Measurements from ENCODE around the gene ATF2.

The ATF2 gene

GRCh38 chr2:175074478-175074877, 93.5 kb downstream of the ATF2 start:
- Histone ChIP-seq H3K27me3 (ENCODE audit: control insufficient read depth, insufficient read depth, low read length) (no peaks in the 10 kb centered on the region), H3K4me3 (ENCODE audit: low read length) (no peak overlapping the region), H3K27ac (ENCODE audit: low read length) (no peak overlapping the region), H3K4me1 (ENCODE audit: control insufficient read depth, low read depth, low read length) (no peaks in the 10 kb centered on the region), H3K9me3 (ENCODE audit: control insufficient read depth, low read depth, low read length) (no peaks in the 10 kb centered on the region), H3K36me3 (ENCODE audit: control insufficient read depth, low read depth, low read length) (peaks cover 22% of the 10 kb centered on the region), H3K9ac (ENCODE audit: low read length) (no peak overlapping the region)

DNA sequence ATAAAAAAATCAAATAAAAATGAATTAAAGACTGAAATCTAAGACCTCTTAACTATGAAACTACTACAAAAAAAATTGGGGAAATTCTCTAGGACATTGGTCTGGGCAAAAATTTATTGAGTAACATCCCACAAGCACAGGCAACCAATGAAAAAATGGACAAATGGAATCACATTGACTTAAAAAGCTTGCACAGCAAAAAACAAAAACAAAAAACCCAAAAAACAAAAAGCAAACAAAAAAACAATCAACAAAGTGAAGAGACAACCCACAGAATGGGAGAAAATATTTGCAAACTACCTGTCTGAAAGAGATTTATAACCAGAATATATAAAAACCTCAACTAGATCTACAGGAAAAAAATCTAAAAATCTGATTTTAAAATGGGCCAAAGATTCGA, 99.5 kb downstream of the ATF2 start:
- no peaks in the 10 kb centered on the region for H3K9me3 ChIP-seq (ENCODE audit: control insufficient read depth, low read depth, low read length)
- no peak overlapping the region for H3K4me3 ChIP-seq (ENCODE audit: low read length)
- no peak overlapping the region for H3K9ac ChIP-seq (ENCODE audit: low read length)
- no peaks in the 10 kb centered on the region for H3K36me3 ChIP-seq (ENCODE audit: control insufficient read depth, low read depth, low read length)
- H3K4me1 ChIP-seq (ENCODE audit: control insufficient read depth, low read depth, low read length): no peaks in the 10 kb centered on the region
- no peak overlapping the region for H3K27ac ChIP-seq (ENCODE audit: low read length)
- H3K27me3 ChIP-seq (ENCODE audit: control insufficient read depth, insufficient read depth, low read length): no peaks in the 10 kb centered on the region

GRCh38 chr2:175066411-175066810, 101.6 kb downstream of the ATF2 start:
- H3K36me3 ChIP-seq (ENCODE audit: control insufficient read depth, low read depth, low read length): no peaks in the 10 kb centered on the region
- H3K9me3 ChIP-seq (ENCODE audit: control insufficient read depth, low read depth, low read length): no peaks in the 10 kb centered on the region
- no peak overlapping the region for H3K9ac ChIP-seq (ENCODE audit: low read length)
- H3K27ac ChIP-seq (ENCODE audit: low read length): no peak overlapping the region
- no peaks in the 10 kb centered on the region for H3K27me3 ChIP-seq (ENCODE audit: control insufficient read depth, insufficient read depth, low read length)
- no peaks in the 10 kb centered on the region for H3K4me1 ChIP-seq (ENCODE audit: control insufficient read depth, low read depth, low read length)
- H3K4me3 ChIP-seq (ENCODE audit: low read length): no peak overlapping the region

DNA sequence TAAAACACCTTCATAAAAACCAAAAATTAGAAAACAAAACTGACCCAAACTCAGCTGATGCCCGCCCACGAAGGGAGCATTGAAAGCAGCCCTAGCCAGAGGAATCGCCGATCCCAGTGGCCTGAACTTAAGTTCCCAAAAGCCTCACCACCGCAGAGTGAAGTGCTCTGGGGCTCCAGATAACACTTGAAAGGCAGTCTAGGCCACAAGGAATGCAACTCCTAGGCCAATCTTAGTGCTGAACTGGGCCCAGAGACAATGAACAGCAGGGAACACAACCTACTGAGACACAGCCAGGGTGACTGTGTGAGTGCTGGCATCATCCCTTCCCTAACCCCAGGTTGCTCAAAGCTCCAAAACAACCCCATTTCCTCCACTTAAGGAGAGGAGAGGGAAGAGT, 103.2 kb downstream of the ATF2 start:
- H3K4me3 ChIP-seq (ENCODE audit: low read length): no peak overlapping the region
- no peaks in the 10 kb centered on the region for H3K9me3 ChIP-seq (ENCODE audit: control insufficient read depth, low read depth, low read length)
- H3K4me1 ChIP-seq (ENCODE audit: control insufficient read depth, low read depth, low read length): no peaks in the 10 kb centered on the region
- no peaks in the 10 kb centered on the region for H3K27me3 ChIP-seq (ENCODE audit: control insufficient read depth, insufficient read depth, low read length)
- H3K27ac ChIP-seq (ENCODE audit: low read length): no peak overlapping the region
- H3K36me3 ChIP-seq (ENCODE audit: control insufficient read depth, low read depth, low read length): no peaks in the 10 kb centered on the region
- no peak overlapping the region for H3K9ac ChIP-seq (ENCODE audit: low read length)

GRCh38 chr2:175063741-175064140, 104.3 kb downstream of the ATF2 start:
- Histone ChIP-seq H3K27ac (ENCODE audit: low read length) (no peak overlapping the region), H3K27me3 (ENCODE audit: control insufficient read depth, insufficient read depth, low read length) (no peaks in the 10 kb centered on the region), H3K36me3 (ENCODE audit: control insufficient read depth, low read depth, low read length) (no peaks in the 10 kb centered on the region), H3K4me3 (ENCODE audit: low read length) (no peak overlapping the region), H3K9me3 (ENCODE audit: control insufficient read depth, low read depth, low read length) (no peaks in the 10 kb centered on the region), H3K9ac (ENCODE audit: low read length) (no peak overlapping the region), H3K4me1 (ENCODE audit: control insufficient read depth, low read depth, low read length) (no peaks in the 10 kb centered on the region)

- Histone ChIP-seq H3K27me3 (ENCODE audit: control insufficient read depth, insufficient read depth, low read length) (no peaks in the 10 kb centered on the region), H3K36me3 (ENCODE audit: control insufficient read depth, low read depth, low read length) (no peaks in the 10 kb centered on the region), H3K4me3 (ENCODE audit: low read length) (no peak overlapping the region), H3K9me3 (ENCODE audit: control insufficient read depth, low read depth, low read length) (no peaks in the 10 kb centered on the region), H3K4me1 (ENCODE audit: control insufficient read depth, low read depth, low read length) (peaks cover 2% of the 10 kb centered on the region), H3K27ac (ENCODE audit: low read length) (no peak overlapping the region), H3K9ac (ENCODE audit: low read length) (no peak overlapping the region)
These were observed 105.0 kb downstream of the ATF2 start for GRCh38 chr2:175062787-175063585.

- Histone ChIP-seq H3K36me3 (ENCODE audit: control insufficient read depth, low read depth, low read length) (no peaks in the 10 kb centered on the region), H3K4me1 (ENCODE audit: control insufficient read depth, low read depth, low read length) (peaks cover 14% of the 10 kb centered on the region), H3K4me3 (ENCODE audit: low read length) (no peak overlapping the region), H3K27ac (ENCODE audit: low read length) (no peak overlapping the region), H3K27me3 (ENCODE audit: control insufficient read depth, insufficient read depth, low read length) (no peaks in the 10 kb centered on the region), H3K9ac (ENCODE audit: low read length) (no peak overlapping the region), H3K9me3 (ENCODE audit: control insufficient read depth, low read depth, low read length) (no peaks in the 10 kb centered on the region)
These were observed 110.8 kb downstream of the ATF2 start for GRCh38 chr2:175057078-175057685.

DNA sequence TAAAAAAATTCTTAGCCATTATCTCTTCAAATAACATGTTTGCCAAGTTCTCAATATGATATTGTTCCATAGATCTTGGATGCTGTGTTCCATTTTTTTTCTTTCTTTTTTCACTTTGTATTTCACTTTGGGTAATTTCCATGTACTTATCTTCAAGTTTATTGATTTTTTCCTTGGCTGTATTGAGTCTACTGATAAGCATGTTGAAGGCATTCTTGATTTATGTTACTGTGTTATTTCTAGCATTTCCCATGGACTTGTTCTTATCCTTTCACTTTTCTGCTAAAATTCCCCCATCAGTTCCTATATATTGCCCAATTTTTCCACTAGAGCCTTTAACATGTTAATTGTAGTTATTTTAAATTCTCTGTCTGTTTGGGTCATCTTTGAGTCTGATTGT, 112.0 kb downstream of the ATF2 start:
- no peaks in the 10 kb centered on the region for H3K27me3 ChIP-seq (ENCODE audit: control insufficient read depth, insufficient read depth, low read length)
- H3K4me3 ChIP-seq (ENCODE audit: low read length): no peak overlapping the region
- no peaks in the 10 kb centered on the region for H3K9me3 ChIP-seq (ENCODE audit: control insufficient read depth, low read depth, low read length)
- H3K9ac ChIP-seq (ENCODE audit: low read length): no peak overlapping the region
- no peak overlapping the region for H3K27ac ChIP-seq (ENCODE audit: low read length)
- peaks cover 14% of the 10 kb centered on the region for H3K4me1 ChIP-seq (ENCODE audit: control insufficient read depth, low read depth, low read length)
- H3K36me3 ChIP-seq (ENCODE audit: control insufficient read depth, low read depth, low read length): no peaks in the 10 kb centered on the region

- no peaks in the 10 kb centered on the region for H3K36me3 ChIP-seq (ENCODE audit: control insufficient read depth, low read depth, low read length)
- H3K4me1 ChIP-seq (ENCODE audit: control insufficient read depth, low read depth, low read length): peaks cover 14% of the 10 kb centered on the region
These were observed 113.7 kb downstream of the ATF2 start for GRCh38 chr2:175054340-175054739.

GRCh38 chr2:175049661-175050060, 118.3 kb downstream of the ATF2 start:
- H3K27ac ChIP-seq (ENCODE audit: low read length): no peak overlapping the region
- no peak overlapping the region for H3K9ac ChIP-seq (ENCODE audit: low read length)
- no peaks in the 10 kb centered on the region for H3K27me3 ChIP-seq (ENCODE audit: control insufficient read depth, insufficient read depth, low read length)
- no peaks in the 10 kb centered on the region for H3K36me3 ChIP-seq (ENCODE audit: control insufficient read depth, low read depth, low read length)
- H3K4me1 ChIP-seq (ENCODE audit: control insufficient read depth, low read depth, low read length): no peaks in the 10 kb centered on the region
- H3K9me3 ChIP-seq (ENCODE audit: control insufficient read depth, low read depth, low read length): no peaks in the 10 kb centered on the region
- no peak overlapping the region for H3K4me3 ChIP-seq (ENCODE audit: low read length)

More at GRCh38 chr2:175054340-175054739, 113.7 kb downstream of the ATF2 start:
- no peaks in the 10 kb centered on the region for H3K9me3 ChIP-seq (ENCODE audit: control insufficient read depth, low read depth, low read length)
- no peak overlapping the region for H3K4me3 ChIP-seq (ENCODE audit: low read length)
- no peaks in the 10 kb centered on the region for H3K27me3 ChIP-seq (ENCODE audit: control insufficient read depth, insufficient read depth, low read length)
- H3K9ac ChIP-seq (ENCODE audit: low read length): no peak overlapping the region
- H3K27ac ChIP-seq (ENCODE audit: low read length): no peak overlapping the region

DNA sequence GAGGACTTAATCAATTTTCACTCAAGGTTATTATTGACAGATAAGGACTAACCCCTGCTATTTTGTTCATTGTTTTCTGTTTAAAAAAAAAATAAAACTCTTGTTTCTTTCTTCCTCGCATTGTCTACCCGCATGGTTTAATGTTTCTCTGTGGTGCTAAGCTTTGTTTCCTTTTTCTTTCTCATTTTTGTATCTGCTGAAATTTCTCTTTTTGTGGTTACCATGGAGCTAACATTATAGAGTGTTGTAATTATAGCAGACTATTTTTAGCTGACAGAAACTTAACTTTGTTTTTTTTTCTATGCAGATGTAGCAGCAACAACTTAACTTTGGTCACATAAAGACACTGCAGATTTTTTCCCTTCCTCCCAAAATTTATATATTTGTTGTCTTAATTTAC, 119.7 kb downstream of the ATF2 start:
- no peaks in the 10 kb centered on the region for H3K27me3 ChIP-seq (ENCODE audit: control insufficient read depth, insufficient read depth, low read length)
- H3K4me3 ChIP-seq (ENCODE audit: low read length): no peak overlapping the region
- H3K9ac ChIP-seq (ENCODE audit: low read length): no peak overlapping the region
- no peaks in the 10 kb centered on the region for H3K4me1 ChIP-seq (ENCODE audit: control insufficient read depth, low read depth, low read length)
- no peak overlapping the region for H3K27ac ChIP-seq (ENCODE audit: low read length)
- H3K36me3 ChIP-seq (ENCODE audit: control insufficient read depth, low read depth, low read length): no peaks in the 10 kb centered on the region
- no peaks in the 10 kb centered on the region for H3K9me3 ChIP-seq (ENCODE audit: control insufficient read depth, low read depth, low read length)

GRCh38 chr2:175039490-175039889, 128.5 kb downstream of the ATF2 start:
- Histone ChIP-seq H3K4me1 (ENCODE audit: control insufficient read depth, low read depth, low read length) (no peaks in the 10 kb centered on the region), H3K27ac (ENCODE audit: low read length) (no peak overlapping the region), H3K4me3 (ENCODE audit: low read length) (no peak overlapping the region), H3K9ac (ENCODE audit: low read length) (no peak overlapping the region), H3K36me3 (ENCODE audit: control insufficient read depth, low read depth, low read length) (no peaks in the 10 kb centered on the region), H3K27me3 (ENCODE audit: control insufficient read depth, insufficient read depth, low read length) (no peaks in the 10 kb centered on the region), H3K9me3 (ENCODE audit: control insufficient read depth, low read depth, low read length) (no peaks in the 10 kb centered on the region)
